HG02870 (cell line): ENCODE results near the gene NCKAP5.

Experiments
- ATAC-seq: cut with Tn5 transposase; IDR thresholded peaks from one replicate; pipeline ENCODE4 v1.9.1; 2021; ENCODE audit warnings: mild to moderate bottlenecking, moderate library complexity; ENCODE audit not compliant: unreplicated experiment

The NCKAP5 gene

GRCh38 chr2:133360190-133360589, 208.1 kb downstream of the NCKAP5 start:
- no peak for ATAC-seq

- ATAC-seq: no peak
Measured at GRCh38 chr2:133352719-133353118, 215.5 kb downstream of the NCKAP5 start.

GRCh38 chr2:133346654-133347053, 221.6 kb downstream of the NCKAP5 start:
- no peak for ATAC-seq

GRCh38 chr2:133345638-133346037, 222.6 kb downstream of the NCKAP5 start:
- ATAC-seq: no peak

- no peak for ATAC-seq
Measured at GRCh38 chr2:133344849-133345248, 223.4 kb downstream of the NCKAP5 start.

- no peak for ATAC-seq
Measured at GRCh38 chr2:133343018-133343352, 225.3 kb downstream of the NCKAP5 start.

GRCh38 chr2:133342286-133343017, 225.8 kb downstream of the NCKAP5 start:
- no peak for ATAC-seq

GRCh38 chr2:133341575-133341974, 226.7 kb downstream of the NCKAP5 start:
- ATAC-seq: no peak

GRCh38 chr2:133338224-133338623, 230.0 kb downstream of the NCKAP5 start:
- ATAC-seq: no peak

GRCh38 chr2:133334923-133335322, 233.3 kb downstream of the NCKAP5 start:
- ATAC-seq: no peak

GRCh38 chr2:133333181-133333580, 235.1 kb downstream of the NCKAP5 start:
- ATAC-seq: no peak

- ATAC-seq: no peak
Measured at GRCh38 chr2:133331436-133331835, 236.8 kb downstream of the NCKAP5 start.

- no peak for ATAC-seq
Measured at GRCh38 chr2:133326652-133327397, 241.4 kb downstream of the NCKAP5 start.

GRCh38 chr2:133324150-133324561, 244.1 kb downstream of the NCKAP5 start:
- ATAC-seq: no peak

- ATAC-seq: no peak
Measured at GRCh38 chr2:133322909-133323308, 245.4 kb downstream of the NCKAP5 start.

- no peak for ATAC-seq
Measured at GRCh38 chr2:133317178-133317577, 251.1 kb downstream of the NCKAP5 start.

GRCh38 chr2:133316557-133316956, 251.7 kb downstream of the NCKAP5 start:
- no peak for ATAC-seq

- ATAC-seq: no peak
Measured at GRCh38 chr2:133315280-133315679, 253.0 kb downstream of the NCKAP5 start.

- ATAC-seq: no peak
Measured at GRCh38 chr2:133314795-133315194, 253.5 kb downstream of the NCKAP5 start.

GRCh38 chr2:133312038-133312729, 256.1 kb downstream of the NCKAP5 start:
- no peak for ATAC-seq

GRCh38 chr2:133306236-133306635, 262.0 kb downstream of the NCKAP5 start:
- ATAC-seq: no peak

GRCh38 chr2:133304344-133304743, 263.9 kb downstream of the NCKAP5 start:
- ATAC-seq: no peak
